H1 (cell line): Measurements from ENCODE around the gene KIAA0513. TPM values are rescaled to one million over a fixed set of nuclear protein-coding genes. Genes with fewer than 3 reads are reported as not detected.

ENCODE experiments used
- CTCF ChIA-PET: fragments of 300-600 bp; sonication (Branson Sonifier 250); formaldehyde crosslinking; loops from one replicate; lab custom pipeline; 2021; ENCODE audit not compliant: partially characterized antibody; lab: Charles Lee
- POLR2A ChIA-PET: fragments of 300-600 bp; sonication (Branson Sonifier 250); formaldehyde crosslinking; loops from one replicate; lab custom pipeline; 2021; ENCODE audit warnings: inconsistent platforms; ENCODE audit not compliant: partially characterized antibody; lab: Charles Lee
- DNase-seq, 2 experiments: peaks; one replicate each; pipeline versions ENCODE4 v3.0.0 to v3.0.0-alpha.2; 2010 to 2022; ENCODE audit warnings: low spot score in 2 of 2, low read depth in 1 of 2, mixed read lengths in 1 of 2
- FAIRE-seq: peaks from 2 replicates; lab custom pipeline; 2011; peaks lifted over from hg19 to GRCh38; lab: Jason Lieb, UNC
- H2AFZ ChIP-seq: 2 replicates; pipeline ENCODE4 v1.8.1; 2012; ENCODE audit warnings: low read length, inconsistent platforms
- H2AK5ac ChIP-seq: 2 replicates; pipeline ENCODE4 v1.6.1; 2013; ENCODE audit warnings: low read depth, low read length
- H2BK120ac ChIP-seq: replicated peaks from 2 replicates; pipeline ENCODE3; 2013; ENCODE audit warnings: low read depth, low read length, inconsistent platforms
- H2BK12ac ChIP-seq: 2 replicates; pipeline ENCODE4 v1.6.1; 2013; ENCODE audit warnings: low read depth, low read length
- H2BK15ac ChIP-seq: 2 replicates; pipeline ENCODE4 v1.6.1; 2013; ENCODE audit warnings: low read length
- H2BK20ac ChIP-seq: 2 replicates; pipeline ENCODE4 v1.6.1; 2013; ENCODE audit warnings: low read length
- H2BK5ac ChIP-seq: 2 replicates; pipeline ENCODE4 v1.6.1; 2013; ENCODE audit warnings: low read depth, low read length
- H3K14ac ChIP-seq: 2 replicates; pipeline ENCODE4 v1.6.1; 2013; ENCODE audit warnings: inconsistent platforms; ENCODE audit not compliant: insufficient read length
- H3K18ac ChIP-seq: 2 replicates; pipeline ENCODE4 v1.6.1; 2013; ENCODE audit warnings: low read length; ENCODE audit errors: extremely low read depth
- H3K23ac ChIP-seq: 2 replicates; pipeline ENCODE4 v1.6.1; 2013; ENCODE audit warnings: inconsistent platforms; ENCODE audit not compliant: insufficient read length
- H3K23me2 ChIP-seq: 2 replicates; pipeline ENCODE4 v1.6.1; 2013; ENCODE audit warnings: low read depth, low read length
- H3K27ac ChIP-seq: 2 replicates; pipeline ENCODE4 v1.6.1; 2011; ENCODE audit warnings: low read depth, low read length, inconsistent platforms
- H3K27me3 ChIP-seq, 4 experiments: replicated peaks in 1 of 4; 1 replicate in 1 of 4; 2 replicates in 3 of 4; pipeline versions ENCODE4 v1.6.1 to v1.8.1; 2011 to 2013; ENCODE audit warnings: low read length in 3 of 4, mild to moderate bottlenecking in 3 of 4, inconsistent platforms in 2 of 4, mixed read lengths in 2 of 4, moderate library complexity in 1 of 4; ENCODE audit not compliant: control insufficient read depth in 3 of 4, insufficient read depth in 3 of 4; ENCODE audit errors: extremely low read depth in 1 of 4
- H3K36me3 ChIP-seq, 4 experiments: 2 replicates each; pipeline versions ENCODE4 v1.6.1 to v1.8.1; 2011 to 2013; ENCODE audit warnings: mild to moderate bottlenecking in 4 of 4, low read length in 3 of 4, moderate library complexity in 2 of 4, control low read depth in 1 of 4, inconsistent platforms in 1 of 4; ENCODE audit not compliant: insufficient read depth in 4 of 4, control insufficient read depth in 2 of 4
- H3K4ac ChIP-seq: replicated peaks from 2 replicates; pipeline ENCODE3; 2013; ENCODE audit warnings: low read length, low read depth, mixed read lengths, inconsistent platforms; ENCODE audit not compliant: insufficient read length
- H3K4me1 ChIP-seq, 4 experiments: replicated peaks in 1 of 4; 1 replicate in 1 of 4; 2 replicates in 3 of 4; pipeline versions ENCODE4 v1.6.1 to v1.8.1; 2011 to 2013; ENCODE audit warnings: low read length in 3 of 4, inconsistent platforms in 2 of 4, mixed read lengths in 1 of 4; ENCODE audit not compliant: insufficient read depth in 4 of 4, control insufficient read depth in 3 of 4
- H3K4me2 ChIP-seq, 2 experiments: 2 replicates each; pipeline versions ENCODE4 v1.6.1 to v1.8.1; 2011 to 2013; ENCODE audit warnings: low read depth in 2 of 2, low read length in 2 of 2, control low read depth in 1 of 2, inconsistent platforms in 1 of 2, mild to moderate bottlenecking in 1 of 2; ENCODE audit not compliant: insufficient read depth in 1 of 2
- H3K4me3 ChIP-seq, 4 experiments: fragments of 200-600, 300-600 bp in 1 of 4; sonication (generic), shearing (Covaris generic), sonication (Bioruptor Twin) in 1 of 4; 2 replicates each; pipeline versions ENCODE4 v1.5.1 to v1.8.1; 2011 to 2016; ENCODE audit warnings: low read length in 4 of 4, low read depth in 3 of 4, control low read depth in 2 of 4, inconsistent platforms in 2 of 4, mild to moderate bottlenecking in 2 of 4, mixed read lengths in 1 of 4, moderate library complexity in 1 of 4; ENCODE audit not compliant: insufficient read depth in 2 of 4; ENCODE audit errors: extremely low read depth in 1 of 4
- H3K56ac ChIP-seq: replicated peaks from 2 replicates; pipeline ENCODE3; 2013; ENCODE audit warnings: low read depth, mild to moderate bottlenecking, mixed read lengths, low read length, inconsistent platforms; ENCODE audit not compliant: insufficient read length
- H3K79me1 ChIP-seq: 2 replicates; pipeline ENCODE4 v1.6.1; 2013; ENCODE audit warnings: low read depth, low read length, control low read depth
- H3K79me2 ChIP-seq, 2 experiments: 2 replicates each; pipeline versions ENCODE4 v1.6.1 to v1.8.1; 2012 to 2013; ENCODE audit warnings: low read length in 2 of 2, mild to moderate bottlenecking in 2 of 2, inconsistent platforms in 1 of 2; ENCODE audit not compliant: insufficient read depth in 2 of 2, control insufficient read depth in 1 of 2
- H3K9ac ChIP-seq, 4 experiments: replicated peaks in 1 of 4; 1 replicate in 1 of 4; 2 replicates in 3 of 4; pipeline versions ENCODE4 v1.6.1 to v1.8.1; 2011 to 2013; ENCODE audit warnings: low read depth in 3 of 4, low read length in 3 of 4, control low read depth in 2 of 4, mild to moderate bottlenecking in 2 of 4, moderate library complexity in 2 of 4, inconsistent platforms in 1 of 4; ENCODE audit errors: extremely low read depth in 1 of 4
- H3K9me3 ChIP-seq, 2 experiments: 2 replicates each; pipeline versions ENCODE4 v1.6.1 to v1.8.1; 2012 to 2013; ENCODE audit warnings: mild to moderate bottlenecking in 2 of 2, moderate library complexity in 2 of 2, control low read depth in 1 of 2, inconsistent platforms in 1 of 2, low read depth in 1 of 2, low read length in 1 of 2, mixed read lengths in 1 of 2; ENCODE audit not compliant: insufficient read depth in 2 of 2
- H4K20me1 ChIP-seq, 2 experiments: replicated peaks in 1 of 2; 2 replicates each; pipeline versions ENCODE3 to v1.8.1; 2011 to 2013; ENCODE audit warnings: inconsistent platforms in 2 of 2, low read length in 2 of 2, mild to moderate bottlenecking in 1 of 2; ENCODE audit not compliant: insufficient read depth in 2 of 2, control insufficient read depth in 1 of 2
- H4K5ac ChIP-seq: 2 replicates; pipeline ENCODE4 v1.6.1; 2013; ENCODE audit warnings: low read length, low read depth, mixed read lengths, inconsistent platforms; ENCODE audit not compliant: insufficient read length
- H4K8ac ChIP-seq: 2 replicates; pipeline ENCODE4 v1.8.0; 2013; ENCODE audit warnings: mild to moderate bottlenecking, moderate library complexity, low read length, inconsistent platforms; ENCODE audit not compliant: insufficient read depth; ENCODE audit errors: extremely low read depth
- H4K91ac ChIP-seq: replicated peaks from 2 replicates; pipeline ENCODE3; 2013; ENCODE audit warnings: low read length, mixed read lengths, inconsistent platforms; ENCODE audit not compliant: insufficient read length
- CHD1 ChIP-seq: IDR thresholded peaks from 2 replicates; pipeline ENCODE4 v1.6.1; 2012; ENCODE audit warnings: low read depth, low read length, improper control_type of control experiment
- JUN ChIP-seq: IDR thresholded peaks from 2 replicates; pipeline ENCODE4 v1.6.1; 2011; ENCODE audit warnings: low read depth, mild to moderate bottlenecking, improper control_type of control experiment, low read length
- KDM1A ChIP-seq: fragments of 200-600, 300-600 bp; sonication (generic); IDR thresholded peaks from 2 replicates; pipeline ENCODE4 v1.7.1; 2016; ENCODE audit warnings: mild to moderate bottlenecking, low read length, borderline replicate concordance
- KDM4A ChIP-seq: IDR thresholded peaks from one replicate; pipeline ENCODE4 v1.7.1; 2012; ENCODE audit warnings: low read depth, mild to moderate bottlenecking, moderate library complexity, low read length, inconsistent platforms; ENCODE audit not compliant: severe bottlenecking
- WGBS, 2 experiments: shearing (Covaris generic) in 1 of 2; methylation state at CpG; one replicate each; pipeline versions ENCODE4 v1.1.6 to v1.1.7; 2013 to 2015; ENCODE audit warnings: low lambda C conversion rate in 2 of 2, mixed read lengths in 2 of 2, inconsistent platforms in 1 of 2, low coverage in 1 of 2, missing lambda C conversion rate in 1 of 2; ENCODE audit not compliant: insufficient replicate concordance in 2 of 2, insufficient coverage in 1 of 2, insufficient read length in 1 of 2; ENCODE audit errors: extremely low coverage in 1 of 2, missing lambda C conversion rate in 1 of 2; 5-methylcytosine and 5-hydroxymethylcytosine counted together
- polyA plus RNA-seq, 7 experiments: library from polyadenylated mRNA; depleted of rRNA in 3 of 7; stranded (reverse) in 5 of 7; unstranded in 2 of 7; fragments of >200 nt in 5 of 7; fragments of 200-250 nt in 2 of 7; gene quantifications; 1 replicate in 5 of 7; 2 replicates in 1 of 7; 4 replicates in 1 of 7; pipeline versions ENCODE4 v1.2.1 to v1.2.3, GENCODE V29; 2011 to 2013; ENCODE audit warnings: missing spikeins in 2 of 7, mixed read lengths in 2 of 7
- total RNA-seq: library from RNA; stranded (reverse); fragmentation: NEBNext Ultra II Directional; extraction: Animal tissue kit (Norgen Biotek cat#: 25700); gene quantifications from 2 replicates; pipeline ENCODE4 v1.2.1, GENCODE V29; 2021

The KIAA0513 gene
- total and polyA plus RNA-seq, 2 of the 8 experiments (the other 6 are each of a cell fraction or from before 2014, with no cell fraction given): 2.1 to 6.1 TPM

DNA sequence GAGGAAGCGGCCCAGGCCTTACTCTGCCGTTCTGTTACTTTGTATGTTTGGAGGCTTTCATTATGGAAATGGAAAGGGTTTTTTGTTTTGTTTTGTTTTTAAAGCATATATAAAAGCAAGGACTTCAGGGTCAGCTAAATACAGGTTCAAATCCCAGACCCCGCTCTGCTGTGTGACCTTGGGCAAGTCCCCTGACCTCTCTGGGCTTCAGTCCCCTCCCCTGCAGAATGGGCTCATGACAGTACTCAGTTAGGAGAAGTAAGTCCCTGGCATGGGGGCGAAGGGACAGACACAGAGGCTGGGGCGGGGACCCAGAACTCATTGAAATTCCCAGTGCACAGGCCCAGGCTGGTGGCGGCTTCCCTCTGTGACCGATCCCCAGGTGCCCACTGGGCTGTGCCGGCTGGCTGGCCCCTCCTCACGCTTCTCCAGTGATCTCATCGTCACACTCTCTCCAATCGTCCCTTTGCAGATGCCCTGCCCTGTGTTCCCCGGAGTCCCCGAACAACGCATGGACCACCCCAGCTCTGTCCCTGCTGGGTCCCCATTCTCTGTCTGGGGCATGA, 85.7 kb downstream of the KIAA0513 start:
- Histone ChIP-seq H3K18ac (no peak overlapping the region), H4K8ac (peak overlapping the region; percentile 45; the same call in 1 of the 2 replicates), H2BK20ac (no peak overlapping the region), H3K9me3 (no peaks in the 10 kb centered on the region), H3K36me3 (no peaks in the 10 kb centered on the region), H2BK15ac (no peak overlapping the region), H3K4me3 (no peak overlapping the region), H2BK120ac (no peak overlapping the region), H4K91ac (peak overlapping the region; percentile 88), H3K4me1 (peaks cover 0 to 3% (median 1%) of the 10 kb centered on the region in 4 experiments; a peak in 2 of 7 replicates), H3K9ac (no peak overlapping the region), H2BK12ac (peak overlapping the region; percentile 27; the same call in 1 of the 2 replicates), H3K27me3 (no peaks in the 10 kb centered on the region), H3K14ac (no peak overlapping the region), H3K4me2 (no peak overlapping the region), H3K23me2 (no peaks in the 10 kb centered on the region; the same call in 1 of the 2 replicates), H2AK5ac (no peak overlapping the region), H2AFZ (no peak overlapping the region), H4K5ac (no peak overlapping the region), H4K20me1 (no peaks in the 10 kb centered on the region), H3K23ac (no peak overlapping the region), H3K4ac (no peak overlapping the region), H3K56ac (no peak overlapping the region), H2BK5ac (peak overlapping the region; percentile 78; the same call in 1 of the 2 replicates), H3K27ac (no peak overlapping the region), H3K79me1 (no peaks in the 10 kb centered on the region), H3K79me2 (no peaks in the 10 kb centered on the region)
- ChIA-PET POLR2A (no interaction called here), CTCF (interaction anchor here (0.7 to 3.0 kb wide), 15 partner anchors 10 to 510 kb away, joined by 3 to 19 read pairs (median 3); no protein-coding TSS in a partner anchor)
- 85% methylated on average over 11 of the region's 14 CpGs; no CpG with 5 or more reads in 1 of the 2 experiments for WGBS, 2 experiments
- FAIRE-seq: no peak
- DNase-seq: no peak
- TF ChIP-seq CHD1: no peak
- no peak for TF ChIP-seq KDM4A
- TF ChIP-seq KDM1A: 0 out of 2 replicates have a peak, but pooled peaks have one; percentile 48
- TF ChIP-seq JUN: no peak
